Measurements from ENCODE around the gene ACTG1.
"Not testable (repeated sequence)": the region's sequence is repeated elsewhere in the genome, so short reads cannot be mapped to it uniquely, and the experiment has no call there.

Gene ACTG1

DNA sequence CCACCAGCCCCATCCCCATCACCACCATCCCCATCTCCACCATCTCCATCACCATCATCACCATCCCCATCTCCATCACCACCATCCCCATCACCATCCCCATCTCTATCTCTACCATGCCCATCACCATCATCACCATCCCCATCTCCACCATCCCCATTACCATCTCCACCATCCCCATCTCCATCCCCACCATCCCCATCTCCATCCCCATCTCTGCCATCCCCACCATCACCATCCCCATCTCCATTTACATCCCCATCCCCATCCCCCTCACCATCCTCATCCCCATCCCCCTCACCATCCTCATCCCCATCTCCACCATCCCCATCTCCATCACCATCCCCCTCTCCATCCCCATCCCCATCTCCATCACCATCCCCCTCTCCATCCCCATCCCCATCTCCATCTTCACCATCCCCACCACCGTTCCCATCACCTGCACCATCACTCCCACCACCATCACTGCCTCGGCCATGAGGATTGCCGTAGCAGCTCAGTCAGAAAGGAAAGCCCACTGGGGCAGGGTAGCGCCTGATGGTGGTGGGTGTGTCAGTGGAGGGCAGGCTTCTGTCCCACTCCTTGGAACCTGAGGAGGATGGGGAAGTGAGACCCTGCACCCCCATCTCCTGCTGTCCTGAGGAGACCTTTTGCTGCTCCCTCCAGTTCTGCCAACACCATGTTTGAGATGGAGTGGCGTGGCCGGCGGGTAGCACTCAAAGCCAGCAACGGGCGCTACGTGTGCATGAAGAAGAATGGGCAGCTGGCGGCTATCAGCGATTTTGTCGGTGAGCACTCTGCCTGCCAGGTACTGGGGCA is 23.1 kb upstream of the ACTG1 start:
- H3K27ac ChIP-seq = no peak overlapping the region
- TF ChIP-seq, protein P1, sequence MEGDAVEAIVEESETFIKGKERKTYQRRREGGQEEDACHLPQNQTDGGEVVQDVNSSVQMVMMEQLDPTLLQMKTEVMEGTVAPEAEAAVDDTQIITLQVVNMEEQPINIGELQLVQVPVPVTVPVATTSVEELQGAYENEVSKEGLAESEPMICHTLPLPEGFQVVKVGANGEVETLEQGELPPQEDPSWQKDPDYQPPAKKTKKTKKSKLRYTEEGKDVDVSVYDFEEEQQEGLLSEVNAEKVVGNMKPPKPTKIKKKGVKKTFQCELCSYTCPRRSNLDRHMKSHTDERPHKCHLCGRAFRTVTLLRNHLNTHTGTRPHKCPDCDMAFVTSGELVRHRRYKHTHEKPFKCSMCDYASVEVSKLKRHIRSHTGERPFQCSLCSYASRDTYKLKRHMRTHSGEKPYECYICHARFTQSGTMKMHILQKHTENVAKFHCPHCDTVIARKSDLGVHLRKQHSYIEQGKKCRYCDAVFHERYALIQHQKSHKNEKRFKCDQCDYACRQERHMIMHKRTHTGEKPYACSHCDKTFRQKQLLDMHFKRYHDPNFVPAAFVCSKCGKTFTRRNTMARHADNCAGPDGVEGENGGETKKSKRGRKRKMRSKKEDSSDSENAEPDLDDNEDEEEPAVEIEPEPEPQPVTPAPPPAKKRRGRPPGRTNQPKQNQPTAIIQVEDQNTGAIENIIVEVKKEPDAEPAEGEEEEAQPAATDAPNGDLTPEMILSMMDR (IDR thresholded peaks at IDR 0.05; ENCODE audit: low read depth, low read length, missing control alignments) = no peak
- DNase-seq = no peak
- peaks cover 6% of the 10 kb centered on the region for H3K27me3 ChIP-seq (replicated peaks)
- no peak overlapping the region for H3K4me3 ChIP-seq (ENCODE audit: low read depth, low read length)
- in situ Hi-C loops (cut with HindIII; ENCODE audit: low pct_ligation_motif_present, low sequenced_read_pairs) = no loop called here
- peaks cover 10% of the 10 kb centered on the region for H3K36me3 ChIP-seq (replicated peaks)

DNA sequence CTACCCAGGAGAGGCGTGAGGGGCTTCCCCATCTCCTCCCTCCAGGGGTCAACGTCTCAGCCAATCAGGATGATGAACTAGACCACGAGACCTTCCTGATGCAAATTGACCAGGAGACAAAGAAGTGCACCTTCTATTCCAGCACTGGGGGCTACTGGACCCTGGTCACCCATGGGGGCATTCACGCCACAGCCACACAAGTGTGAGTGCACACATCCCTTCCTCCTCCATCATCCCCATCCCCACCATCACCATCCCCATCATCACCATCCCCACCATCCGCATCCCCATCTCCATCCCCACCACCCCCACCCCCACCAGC is 22.4 kb upstream of the ACTG1 start:
- in situ Hi-C loops (cut with HindIII; ENCODE audit: low pct_ligation_motif_present, low sequenced_read_pairs) = no loop called here
- Histone ChIP-seq H3K27me3 (replicated peaks) (peaks cover 6% of the 10 kb centered on the region), H3K36me3 (replicated peaks) (peaks cover 4% of the 10 kb centered on the region)

DNA sequence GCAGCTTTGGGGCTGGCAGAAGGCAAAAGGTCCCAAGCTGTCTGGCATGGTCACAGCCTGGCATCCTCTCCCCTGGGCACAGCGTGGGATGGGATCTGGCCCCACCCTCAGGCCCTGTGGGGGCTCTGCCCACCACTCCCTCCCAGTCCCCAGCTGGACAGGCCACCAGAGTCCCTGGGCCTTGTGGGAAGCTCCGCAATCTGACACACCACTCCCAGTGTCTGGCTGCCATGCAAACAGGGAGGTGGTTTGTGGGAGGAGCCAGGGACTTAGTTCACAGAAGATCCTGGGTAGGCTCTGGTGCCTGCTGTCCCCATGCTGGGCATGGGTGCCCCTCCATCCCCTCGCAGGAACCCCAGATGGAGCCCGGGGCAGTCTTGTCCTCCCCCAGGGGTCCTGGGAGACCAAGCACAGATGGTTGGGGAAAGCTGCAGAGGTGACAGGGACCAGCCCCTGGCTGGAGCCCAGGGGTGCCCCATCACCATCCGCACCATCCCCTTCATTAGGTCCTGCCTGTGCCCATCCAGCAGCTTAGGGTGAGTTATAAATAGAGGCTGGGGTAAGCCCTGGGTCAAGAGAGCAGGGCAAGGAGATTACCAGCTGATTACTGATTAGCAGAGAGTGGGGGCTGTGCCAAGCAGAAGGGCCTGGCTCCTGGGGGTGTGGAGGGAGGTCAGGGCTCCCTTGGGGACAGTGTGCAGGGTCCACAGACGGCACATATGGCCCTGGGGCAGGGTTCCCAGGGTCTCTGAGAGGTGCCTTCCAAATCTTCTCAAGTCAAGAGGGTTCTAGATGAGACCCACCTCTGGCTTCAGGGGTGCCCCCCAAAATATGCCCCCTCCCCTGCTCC is 21.8 kb upstream of the ACTG1 start:
- in situ Hi-C loops (cut with HindIII; ENCODE audit: low pct_ligation_motif_present, low sequenced_read_pairs) = no loop called here
- DNase-seq = no peak
- no peak overlapping the region for H3K27ac ChIP-seq
- H3K27me3 ChIP-seq (replicated peaks) = peaks cover 6% of the 10 kb centered on the region
- no peak overlapping the region for H3K4me3 ChIP-seq (ENCODE audit: low read depth, low read length)
- H3K36me3 ChIP-seq (replicated peaks) = no peaks in the 10 kb centered on the region
- TF ChIP-seq, protein P1 (IDR thresholded peaks at IDR 0.05; ENCODE audit: low read depth, low read length, missing control alignments) = no peak

More for the DNA sequence above, 22.4 kb upstream of the ACTG1 start:
- no peak overlapping the region for H3K4me3 ChIP-seq (ENCODE audit: low read depth, low read length)
- TF ChIP-seq, protein P1 (IDR thresholded peaks at IDR 0.05; ENCODE audit: low read depth, low read length, missing control alignments) = no peak
- no peak for DNase-seq
- H3K27ac ChIP-seq = no peak overlapping the region

DNA sequence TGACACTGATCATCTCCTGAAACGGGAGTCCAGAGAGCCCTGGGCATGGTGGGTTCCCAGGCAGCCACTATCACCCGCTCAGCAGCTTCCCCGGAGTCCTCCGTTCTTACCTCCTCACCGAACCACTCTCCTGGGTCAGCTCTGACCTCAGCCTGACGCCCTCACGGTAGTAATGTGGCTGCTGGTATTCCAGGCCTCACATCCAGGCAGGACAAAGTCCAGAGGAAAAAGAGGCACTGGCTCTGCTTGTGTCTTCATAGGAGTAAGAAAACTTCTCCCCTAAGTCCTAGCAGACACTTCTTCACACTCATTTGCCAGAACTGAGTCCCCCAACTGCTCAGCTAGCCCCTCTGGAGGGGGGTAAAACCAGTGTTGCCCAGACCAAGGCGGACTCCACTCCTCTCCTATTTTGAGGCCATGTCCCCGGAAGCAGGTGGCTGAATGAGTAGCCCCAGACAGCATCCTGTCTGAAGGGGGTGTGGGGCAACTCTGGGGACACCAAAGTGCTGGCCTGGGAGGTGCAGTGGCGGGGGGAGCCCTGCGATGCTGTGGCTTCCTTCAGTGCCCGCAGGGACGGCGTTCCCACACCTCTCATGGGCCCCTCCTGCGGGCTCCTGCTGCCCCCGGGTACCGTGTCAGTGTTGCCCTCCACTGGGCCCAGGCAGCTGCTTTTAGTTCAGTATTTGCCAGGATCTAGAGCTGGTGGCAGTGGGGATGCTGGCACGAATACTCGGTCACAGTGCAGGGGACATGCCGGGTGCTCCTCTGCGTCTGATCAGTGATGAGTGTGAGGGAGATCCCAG is 20.9 kb upstream of the ACTG1 start:
- TF ChIP-seq, protein P1 (IDR thresholded peaks at IDR 0.05; ENCODE audit: low read depth, low read length, missing control alignments) = no peak
- Histone ChIP-seq H3K27ac (no peak overlapping the region), H3K4me3 (ENCODE audit: low read depth, low read length) (no peak overlapping the region), H3K27me3 (replicated peaks) (peaks cover 9% of the 10 kb centered on the region), H3K36me3 (replicated peaks) (no peaks in the 10 kb centered on the region)
- in situ Hi-C loops (cut with HindIII; ENCODE audit: low pct_ligation_motif_present, low sequenced_read_pairs) = no loop called here
- no peak for DNase-seq

DNA sequence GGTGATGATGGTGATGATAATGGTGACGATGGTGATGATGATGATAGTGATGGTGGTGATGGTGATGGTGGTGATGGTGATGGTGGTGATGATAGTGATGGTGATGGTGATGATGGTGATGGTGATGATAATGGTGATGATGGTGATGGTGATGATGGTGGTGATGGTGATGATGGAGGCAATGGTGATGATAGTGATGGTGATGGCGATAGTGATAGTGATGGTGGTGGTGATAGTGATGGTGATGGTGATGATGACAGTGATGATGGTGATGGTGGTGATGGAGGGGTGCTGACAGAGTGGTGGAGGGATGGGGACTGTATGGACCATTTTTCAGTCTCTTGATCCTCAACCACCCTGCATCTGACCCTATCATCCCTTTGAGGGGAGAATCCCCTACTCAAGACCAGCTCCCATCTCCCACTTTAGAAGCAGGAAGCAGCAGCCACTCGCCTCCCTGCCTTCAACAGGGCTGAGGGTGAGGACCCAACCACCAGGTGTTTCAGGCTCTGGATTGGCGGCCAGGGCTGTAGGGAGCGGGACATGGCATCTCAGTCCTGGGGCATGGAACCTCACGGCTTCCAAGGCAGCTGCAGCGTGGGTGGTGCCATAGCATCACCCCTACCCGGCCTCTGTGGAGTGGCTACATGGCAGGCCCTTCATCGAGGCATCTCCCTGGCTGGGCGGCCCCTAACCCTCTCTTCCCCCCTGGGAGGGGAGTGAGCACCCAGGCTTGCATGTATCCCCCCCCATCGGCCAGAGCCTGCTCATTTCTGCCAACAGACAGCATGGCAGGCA is 20.1 kb upstream of the ACTG1 start:
- Histone ChIP-seq H3K27me3 (replicated peaks) (peaks cover 9% of the 10 kb centered on the region), H3K4me3 (ENCODE audit: low read depth, low read length) (no peak overlapping the region), H3K36me3 (replicated peaks) (no peaks in the 10 kb centered on the region), H3K27ac (no peak overlapping the region)
- in situ Hi-C loops (cut with HindIII; ENCODE audit: low pct_ligation_motif_present, low sequenced_read_pairs) = no loop called here
- TF ChIP-seq, protein P1 (IDR thresholded peaks at IDR 0.05; ENCODE audit: low read depth, low read length, missing control alignments) = no peak
- no peak for DNase-seq

DNA sequence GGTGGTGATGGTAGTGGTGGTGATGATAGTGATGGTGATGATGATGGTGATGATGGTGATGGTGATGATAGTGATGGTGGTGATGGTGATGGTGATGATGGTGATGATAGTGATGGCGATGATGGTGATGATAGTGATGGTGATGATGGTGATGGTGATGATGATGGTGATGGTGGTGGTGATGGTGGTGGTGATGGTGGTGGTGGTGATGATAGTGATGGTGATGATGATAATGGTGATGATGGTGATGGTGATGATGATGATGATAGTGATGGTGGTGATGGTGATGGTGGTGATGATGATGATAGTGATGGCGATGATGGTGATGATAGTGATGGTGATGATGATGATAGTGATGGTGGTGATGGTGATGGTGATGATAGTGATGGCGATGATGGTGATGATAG is 19.4 kb upstream of the ACTG1 start:
- H3K4me3 ChIP-seq (ENCODE audit: low read depth, low read length); H3K27ac ChIP-seq; in situ Hi-C loops (cut with HindIII; ENCODE audit: low pct_ligation_motif_present, low sequenced_read_pairs); H3K36me3 ChIP-seq (replicated peaks); H3K27me3 ChIP-seq (replicated peaks); DNase-seq: not testable (repeated sequence)

DNA sequence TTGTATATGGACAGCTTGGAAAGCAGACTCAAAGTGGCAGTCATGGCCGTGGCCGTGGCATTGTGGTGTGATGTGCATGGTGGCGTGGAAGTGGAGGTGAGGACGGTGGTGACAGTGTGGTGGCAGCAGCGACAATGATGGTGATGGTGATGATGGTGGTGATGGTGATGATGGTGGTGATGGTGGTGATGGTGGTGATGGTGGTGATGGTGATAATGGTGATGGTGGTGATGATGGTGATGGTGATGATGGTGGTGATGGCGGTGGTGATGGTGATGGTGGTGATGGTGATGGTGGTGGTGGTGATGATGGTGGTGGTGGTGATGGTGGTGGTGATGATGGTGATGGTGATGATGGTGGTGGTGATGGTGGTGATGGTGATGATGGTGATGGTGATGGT is 18.4 kb upstream of the ACTG1 start:
- in situ Hi-C loops (cut with HindIII; ENCODE audit: low pct_ligation_motif_present, low sequenced_read_pairs); H3K36me3 ChIP-seq (replicated peaks); H3K27me3 ChIP-seq (replicated peaks); DNase-seq; H3K27ac ChIP-seq; H3K4me3 ChIP-seq (ENCODE audit: low read depth, low read length): not testable (repeated sequence)
